Activated naive CD4-positive, alpha-beta T cell treated with anti-CD3 and anti-CD28 coated beads for 36 hours (primary cell): ENCODE data around the gene PANX1. TPM values are rescaled to one million over a fixed set of nuclear protein-coding genes. Genes with fewer than 3 reads are reported as not detected.
"Not testable (repeated sequence)": the region's sequence is repeated elsewhere in the genome, so short reads cannot be mapped to it uniquely, and the experiment has no call there.

Source experiments
- CTCF ChIA-PET: fragments of 350-600 bp; sonication (Branson Sonifier 250); formaldehyde crosslinking; loops from one replicate; lab custom pipeline; 2021; ENCODE audit warnings: antibody characterized with exemption; lab: Charles Lee
- DNase-seq: peaks from one replicate; pipeline ENCODE4 v3.0.0-alpha.2; 2020
- H3K27ac Mint-ChIP-seq: one replicate; pipeline ENCODE4 v1.8.0; 2021; ENCODE audit warnings: mild to moderate bottlenecking, mixed read lengths
- H3K27me3 Mint-ChIP-seq: one replicate; pipeline ENCODE4 v1.8.0; 2021; ENCODE audit warnings: low read depth, mixed read lengths
- H3K36me3 Mint-ChIP-seq: one replicate; pipeline ENCODE4 v1.8.0; 2021; ENCODE audit warnings: low read depth, mixed read lengths
- H3K4me1 Mint-ChIP-seq: one replicate; pipeline ENCODE4 v1.8.0; 2021; ENCODE audit warnings: low read depth, mixed read lengths
- H3K4me3 Mint-ChIP-seq: one replicate; pipeline ENCODE4 v1.8.0; 2021; ENCODE audit warnings: mild to moderate bottlenecking, moderate library complexity, mixed read lengths
- H3K9me3 Mint-ChIP-seq: one replicate; pipeline ENCODE4 v1.8.0; 2021; ENCODE audit warnings: mixed read lengths
- intact Hi-C: fragments of 100-400 bp; cut with micrococcal nuclease; formaldehyde crosslinking; loops from one replicate; pipeline ENCODE4 v1.15.1; 2023
- total RNA-seq, 2 experiments: library from RNA; stranded (reverse); gene quantifications; one replicate each; pipeline ENCODE4 v1.2.3, GENCODE V29; 2021

Gene PANX1
- total RNA-seq, 2 experiments from 2014 or later, result 5.4 to 5.8 TPM

DNA sequence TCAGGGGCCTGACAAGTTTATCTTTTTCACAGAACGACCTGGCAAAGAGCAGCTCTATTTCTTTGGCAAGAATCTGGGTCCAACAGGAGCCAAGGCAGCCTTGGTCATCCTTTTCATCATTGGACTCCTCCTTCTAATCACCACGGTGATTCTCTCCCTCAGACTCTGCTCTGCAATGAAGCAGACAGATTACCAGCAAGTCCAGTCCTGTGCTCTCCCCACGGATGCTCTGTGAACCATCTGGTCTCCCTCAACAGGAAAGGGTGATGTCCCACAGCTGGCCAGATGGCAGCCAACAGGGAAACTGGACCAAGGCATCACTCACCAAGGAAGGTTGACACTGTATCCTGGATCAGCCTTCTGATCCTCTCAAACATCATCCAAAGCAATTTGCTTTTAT lies 17.0 kb upstream of the PANX1 start:
- no peak overlapping the region for H3K27ac Mint-ChIP-seq
- CTCF ChIA-PET, result no interaction called here
- H3K4me1 Mint-ChIP-seq, result no peaks in the 10 kb centered on the region
- H3K9me3 Mint-ChIP-seq, result no peaks in the 10 kb centered on the region
- DNase-seq, result no peak
- peaks cover 24% of the 10 kb centered on the region for H3K27me3 Mint-ChIP-seq
- no peak overlapping the region for H3K4me3 Mint-ChIP-seq
- no peaks in the 10 kb centered on the region for H3K36me3 Mint-ChIP-seq
- intact Hi-C loops, result no loop called here

GRCh38 chr11:94112206-94112953 lies 16.3 kb upstream of the PANX1 start:
- CTCF ChIA-PET, result no interaction called here
- intact Hi-C loops, result no loop called here
- no peaks in the 10 kb centered on the region for H3K4me1 Mint-ChIP-seq
- no peak for DNase-seq
- no peaks in the 10 kb centered on the region for H3K9me3 Mint-ChIP-seq
- no peaks in the 10 kb centered on the region for H3K36me3 Mint-ChIP-seq
- H3K27me3 Mint-ChIP-seq, result peaks cover 23% of the 10 kb centered on the region
- no peak overlapping the region for H3K27ac Mint-ChIP-seq
- no peak overlapping the region for H3K4me3 Mint-ChIP-seq

DNA sequence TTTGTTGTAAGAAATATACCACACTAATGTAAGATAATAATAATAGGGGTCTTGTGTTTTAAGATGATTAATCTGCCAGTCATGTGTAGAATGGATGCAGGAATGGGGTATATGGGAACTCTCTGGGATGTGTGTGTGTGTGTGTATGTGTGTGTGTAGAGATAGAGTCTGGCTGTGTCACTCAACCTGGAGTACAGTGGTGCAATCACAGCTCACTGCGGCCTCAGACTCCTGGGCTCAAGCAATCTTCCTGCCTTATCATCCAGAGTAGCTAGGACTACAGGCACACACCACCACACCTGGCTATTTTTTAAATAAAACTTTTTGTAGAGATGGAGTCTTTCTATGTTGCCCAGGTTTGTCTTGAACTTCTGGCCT lies 11.5 kb upstream of the PANX1 start:
- Mint-ChIP-seq H3K27ac (no peak overlapping the region), H3K4me3 (no peak overlapping the region), H3K9me3 (no peaks in the 10 kb centered on the region), H3K36me3 (no peaks in the 10 kb centered on the region), H3K4me1 (no peaks in the 10 kb centered on the region), H3K27me3 (peaks cover 12% of the 10 kb centered on the region)
- CTCF ChIA-PET, result interaction anchor here (0.6 to 1.5 kb wide), 2 partner anchors 55 to 401 kb away, joined by 4 to 6 read pairs; no protein-coding TSS in a partner anchor
- intact Hi-C loops, result no loop called here
- no peak for DNase-seq

DNA sequence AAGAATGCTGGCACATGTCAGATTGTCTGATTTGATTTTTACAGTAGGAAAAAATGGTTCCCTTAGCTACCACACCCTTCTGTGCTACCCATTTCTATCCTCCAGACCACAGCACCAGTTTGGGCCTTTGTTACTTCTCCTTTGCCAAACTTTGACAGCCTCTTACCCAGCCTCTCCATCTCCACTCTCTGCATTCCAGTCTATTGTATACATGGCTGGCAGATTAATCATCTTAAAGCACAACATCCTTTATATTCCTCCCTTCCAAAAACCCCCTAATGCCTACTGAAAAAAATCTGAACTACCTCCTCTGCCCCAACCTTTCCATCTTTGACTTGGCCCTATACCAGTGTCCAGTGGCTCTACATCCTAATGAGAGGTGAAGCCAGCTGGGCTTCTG lies 10.8 kb upstream of the PANX1 start:
- no peak overlapping the region for H3K4me3 Mint-ChIP-seq
- no peak overlapping the region for H3K27ac Mint-ChIP-seq
- CTCF ChIA-PET, result interaction anchor here (0.6 to 1.5 kb wide), 2 partner anchors 54 to 400 kb away, joined by 4 to 6 read pairs; no protein-coding TSS in a partner anchor
- no peak for DNase-seq
- H3K4me1 Mint-ChIP-seq, result no peaks in the 10 kb centered on the region
- intact Hi-C loops, result no loop called here
- no peaks in the 10 kb centered on the region for H3K36me3 Mint-ChIP-seq
- H3K9me3 Mint-ChIP-seq, result no peaks in the 10 kb centered on the region
- peaks cover 12% of the 10 kb centered on the region for H3K27me3 Mint-ChIP-seq

DNA sequence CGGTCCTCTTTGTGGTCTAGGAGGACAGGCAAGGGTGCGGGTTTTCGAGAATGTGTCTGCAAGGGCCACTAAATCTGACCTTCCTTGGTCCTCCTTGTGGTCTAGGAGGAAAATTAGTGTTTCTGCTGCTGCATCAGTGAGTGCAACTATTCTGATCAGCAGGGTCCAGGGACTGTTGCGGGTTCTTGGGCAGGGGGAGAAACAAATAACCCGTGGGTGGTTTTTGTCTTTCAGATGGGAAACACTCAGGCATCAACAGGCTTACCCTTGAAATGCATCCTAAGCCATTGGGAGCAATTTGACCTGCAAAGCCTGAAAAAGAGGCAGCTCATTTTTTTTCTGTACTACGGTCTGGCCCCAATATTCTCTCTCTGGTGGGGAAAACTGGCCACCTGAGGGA lies 9.0 kb upstream of the PANX1 start:
- H3K9me3 Mint-ChIP-seq, DNase-seq, H3K4me3 Mint-ChIP-seq, H3K4me1 Mint-ChIP-seq, intact Hi-C loops, H3K27ac Mint-ChIP-seq, H3K36me3 Mint-ChIP-seq, CTCF ChIA-PET, H3K27me3 Mint-ChIP-seq: not testable (repeated sequence)

DNA sequence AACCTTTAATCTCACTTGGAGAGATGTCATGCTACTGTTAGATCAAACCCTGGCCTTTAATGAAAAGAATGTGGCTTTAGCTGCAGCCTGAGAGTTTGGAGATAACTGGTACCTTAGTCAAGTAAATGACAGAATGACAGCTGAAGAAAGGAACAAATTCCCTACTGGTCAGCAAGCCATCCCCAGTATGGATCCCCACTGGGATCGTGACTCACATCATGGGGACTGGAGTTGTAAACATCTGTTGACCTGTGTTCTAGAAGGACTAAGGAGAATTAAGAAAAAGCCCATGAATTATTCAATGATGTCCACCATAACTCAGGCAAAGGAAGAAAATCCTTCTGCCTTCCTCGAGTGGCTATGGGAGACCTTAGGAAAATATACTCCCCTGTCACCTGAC lies 8.1 kb upstream of the PANX1 start:
- H3K4me3 Mint-ChIP-seq, intact Hi-C loops, H3K27ac Mint-ChIP-seq, H3K9me3 Mint-ChIP-seq, H3K36me3 Mint-ChIP-seq, CTCF ChIA-PET, H3K27me3 Mint-ChIP-seq, H3K4me1 Mint-ChIP-seq, DNase-seq: not testable (repeated sequence)

DNA sequence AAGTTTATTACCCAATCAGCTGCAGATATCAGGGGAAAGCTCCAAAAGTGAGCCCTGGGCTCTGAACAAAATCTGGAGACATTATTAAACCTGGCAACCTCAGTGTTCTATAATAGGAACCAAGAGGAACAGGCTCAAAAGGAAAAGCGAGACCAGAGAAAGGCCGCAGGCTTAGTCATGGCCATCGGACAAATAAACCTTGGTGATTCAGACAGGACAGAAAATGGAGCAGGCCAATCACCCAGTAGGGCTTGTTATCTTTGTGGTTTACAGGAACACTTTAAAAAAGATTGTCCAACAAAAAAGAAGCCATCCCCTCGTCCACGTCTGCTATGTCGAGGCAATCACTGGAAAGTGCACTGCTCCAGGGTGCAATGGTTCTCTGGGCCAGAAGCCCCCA lies 7.7 kb upstream of the PANX1 start:
- intact Hi-C loops, result no loop called here
- H3K9me3 Mint-ChIP-seq, result no peaks in the 10 kb centered on the region
- no peak overlapping the region for H3K27ac Mint-ChIP-seq
- no peak for DNase-seq
- no peaks in the 10 kb centered on the region for H3K36me3 Mint-ChIP-seq
- no peaks in the 10 kb centered on the region for H3K4me1 Mint-ChIP-seq
- H3K4me3 Mint-ChIP-seq, result no peak overlapping the region
- H3K27me3 Mint-ChIP-seq, result no peaks in the 10 kb centered on the region
- CTCF ChIA-PET, result no interaction called here

GRCh38 chr11:94125407-94126115 lies 3.1 kb upstream of the PANX1 start:
- Mint-ChIP-seq H3K9me3 (no peaks in the 10 kb centered on the region), H3K4me1 (peaks cover 13% of the 10 kb centered on the region), H3K36me3 (no peaks in the 10 kb centered on the region), H3K27me3 (no peaks in the 10 kb centered on the region), H3K4me3 (no peak overlapping the region), H3K27ac (no peak overlapping the region)
- CTCF ChIA-PET, result no interaction called here
- intact Hi-C loops, result loop anchor here (5.0 kb wide), 1 partner anchor 583 kb away; the partner anchor contains the start of gene SMCO4
- DNase-seq, result no peak

DNA sequence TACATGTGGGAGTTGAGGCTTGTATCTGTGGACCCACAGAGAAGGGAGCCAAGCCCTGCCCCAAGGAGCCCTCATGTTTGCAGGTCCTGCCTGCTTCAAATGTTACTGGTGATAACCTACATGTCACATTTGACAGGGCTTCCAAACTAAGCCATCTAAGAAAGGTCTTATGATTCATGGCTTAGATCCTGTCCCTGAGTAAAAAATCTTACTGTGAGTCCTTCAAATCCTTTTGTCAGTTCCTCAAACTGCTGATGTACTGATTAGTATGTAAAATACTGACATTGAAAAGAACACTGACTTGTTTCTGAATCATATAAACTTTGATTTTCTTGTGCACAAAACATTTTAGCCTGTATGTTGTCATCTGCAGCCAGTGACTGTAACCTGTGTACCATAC lies 1.0 kb upstream of the PANX1 start:
- intact Hi-C loops, result loop anchor here (1.0 to 5.0 kb wide), 7 partner anchors 8 to 585 kb away; partner anchors contain the start of genes ANKRD49, C11orf54, CEP295 and MED17
- H3K4me3 Mint-ChIP-seq, result no peak overlapping the region

DNA sequence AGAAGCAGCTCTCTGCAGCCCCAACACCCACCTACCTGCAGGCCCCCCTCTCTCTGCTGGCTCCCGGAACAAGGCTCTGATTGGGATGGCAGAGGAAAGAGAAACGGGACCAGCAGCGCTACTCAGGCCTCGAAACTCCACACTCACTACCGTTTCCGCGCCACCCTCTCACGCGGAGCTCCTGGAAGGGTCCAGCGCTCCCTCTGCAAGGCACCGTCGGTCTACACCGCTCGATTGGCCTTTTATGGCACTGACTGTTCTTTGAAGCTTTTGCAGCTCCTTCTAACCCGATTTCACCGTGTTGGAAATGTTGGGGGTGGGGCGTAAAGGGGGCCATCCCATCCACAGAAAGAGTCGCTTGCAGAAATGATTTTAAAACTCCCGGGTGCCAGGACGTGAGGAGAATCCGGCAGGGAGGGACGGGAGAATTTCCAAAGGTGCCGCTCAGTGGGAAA lies 323 bp upstream of the PANX1 start:
- CTCF ChIA-PET, result interaction anchor here (0.9 to 1.2 kb wide), 3 partner anchors 43 to 58 kb away, joined by 3 to 4 read pairs (median 3); no protein-coding TSS in a partner anchor
- no peak overlapping the region for H3K4me3 Mint-ChIP-seq
- no peaks in the 10 kb centered on the region for H3K27me3 Mint-ChIP-seq
- no peaks in the 10 kb centered on the region for H3K9me3 Mint-ChIP-seq
- intact Hi-C loops, result loop anchor here (1.0 to 5.0 kb wide), 6 partner anchors 24 to 586 kb away; partner anchors contain the start of genes ANKRD49, C11orf54, CEP295 and MED17
- DNase-seq, result no peak
- H3K36me3 Mint-ChIP-seq, result no peaks in the 10 kb centered on the region
- H3K4me1 Mint-ChIP-seq, result peaks cover 15% of the 10 kb centered on the region
- H3K27ac Mint-ChIP-seq, result peak overlapping the region; percentile 88

More for the DNA sequence above, 1.0 kb upstream of the PANX1 start:
- CTCF ChIA-PET, result interaction anchor here (1.2 kb wide), 1 partner anchor 58 kb away, joined by 3 read pairs; no protein-coding TSS in a partner anchor
- no peaks in the 10 kb centered on the region for H3K36me3 Mint-ChIP-seq
- H3K4me1 Mint-ChIP-seq, result peaks cover 13% of the 10 kb centered on the region
- DNase-seq, result no peak
- H3K27me3 Mint-ChIP-seq, result no peaks in the 10 kb centered on the region
- no peaks in the 10 kb centered on the region for H3K9me3 Mint-ChIP-seq
- peak overlapping the region; percentile 88 for H3K27ac Mint-ChIP-seq

DNA sequence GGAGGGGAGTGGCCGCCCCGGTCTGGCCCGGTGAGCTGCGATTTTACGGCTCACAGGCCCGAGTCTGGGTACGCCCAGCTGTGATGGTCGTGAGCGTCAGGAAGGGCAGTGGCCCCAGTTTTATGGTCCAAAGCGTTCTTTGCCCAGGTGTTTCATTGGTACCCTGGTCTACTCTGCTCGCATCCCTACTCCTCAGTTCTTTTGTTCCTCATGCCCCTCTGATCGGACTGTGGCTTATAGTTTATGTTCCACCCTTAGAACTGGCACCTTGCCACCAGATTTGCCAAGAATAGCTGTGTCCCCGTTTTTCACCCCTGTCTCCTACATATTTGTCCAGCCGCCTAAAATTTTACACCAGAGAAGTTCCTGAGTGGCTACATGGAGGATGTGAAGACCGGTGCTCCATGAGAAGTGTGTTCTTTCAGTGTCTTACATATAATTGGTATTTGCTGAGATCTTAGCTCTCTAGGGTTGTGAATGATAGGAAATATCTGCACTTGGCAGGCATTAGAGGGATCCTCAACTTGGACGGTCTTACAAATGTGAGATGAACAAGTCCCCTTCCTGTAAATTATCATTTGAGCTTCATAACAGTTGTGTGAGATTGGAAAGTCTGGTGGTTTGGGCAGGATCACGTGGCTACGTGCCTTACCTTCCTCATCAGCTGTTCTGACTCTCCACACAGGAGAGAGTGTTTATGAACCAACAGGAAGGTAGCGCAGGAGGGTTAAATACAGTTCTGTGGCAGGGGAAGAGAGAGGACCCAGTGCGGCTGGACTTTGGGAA lies 1.1 kb downstream of the PANX1 start:
- peaks cover 29% of the 10 kb centered on the region for H3K4me1 Mint-ChIP-seq
- H3K9me3 Mint-ChIP-seq, result no peaks in the 10 kb centered on the region
- peak; percentile 57 for DNase-seq
- intact Hi-C loops, result loop anchor here (1.0 to 10.0 kb wide), 5 partner anchors 415 to 1545 kb away; partner anchors contain the start of genes ENDOD1 and SMCO4
- H3K27ac Mint-ChIP-seq, result no peak overlapping the region
- CTCF ChIA-PET, result no interaction called here
- H3K27me3 Mint-ChIP-seq, result no peaks in the 10 kb centered on the region
- H3K36me3 Mint-ChIP-seq, result no peaks in the 10 kb centered on the region
- H3K4me3 Mint-ChIP-seq, result no peak overlapping the region
